ENCODE measurements around the gene LRP1B.

Gene LRP1B

DNA sequence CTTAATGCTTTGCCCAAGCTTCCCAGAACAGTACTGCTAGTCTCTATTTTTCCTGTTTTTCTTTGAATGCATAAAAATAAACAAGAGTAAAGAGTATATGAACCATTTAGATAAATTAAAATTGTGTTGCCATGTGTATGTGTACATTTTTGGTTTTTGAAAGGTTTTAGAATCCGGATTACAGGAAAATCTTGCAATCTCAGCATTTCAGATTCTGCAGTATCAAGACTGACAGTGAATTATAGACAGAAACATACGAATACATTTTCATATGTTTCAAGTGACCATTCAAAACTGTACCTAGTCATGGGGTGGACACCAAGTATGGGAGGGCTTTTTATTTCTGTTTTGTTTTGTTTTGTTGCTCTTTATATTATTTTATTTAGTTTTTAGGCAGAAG, 604.1 kb downstream of the LRP1B start:
- TF ChIP-seq, protein P1, sequence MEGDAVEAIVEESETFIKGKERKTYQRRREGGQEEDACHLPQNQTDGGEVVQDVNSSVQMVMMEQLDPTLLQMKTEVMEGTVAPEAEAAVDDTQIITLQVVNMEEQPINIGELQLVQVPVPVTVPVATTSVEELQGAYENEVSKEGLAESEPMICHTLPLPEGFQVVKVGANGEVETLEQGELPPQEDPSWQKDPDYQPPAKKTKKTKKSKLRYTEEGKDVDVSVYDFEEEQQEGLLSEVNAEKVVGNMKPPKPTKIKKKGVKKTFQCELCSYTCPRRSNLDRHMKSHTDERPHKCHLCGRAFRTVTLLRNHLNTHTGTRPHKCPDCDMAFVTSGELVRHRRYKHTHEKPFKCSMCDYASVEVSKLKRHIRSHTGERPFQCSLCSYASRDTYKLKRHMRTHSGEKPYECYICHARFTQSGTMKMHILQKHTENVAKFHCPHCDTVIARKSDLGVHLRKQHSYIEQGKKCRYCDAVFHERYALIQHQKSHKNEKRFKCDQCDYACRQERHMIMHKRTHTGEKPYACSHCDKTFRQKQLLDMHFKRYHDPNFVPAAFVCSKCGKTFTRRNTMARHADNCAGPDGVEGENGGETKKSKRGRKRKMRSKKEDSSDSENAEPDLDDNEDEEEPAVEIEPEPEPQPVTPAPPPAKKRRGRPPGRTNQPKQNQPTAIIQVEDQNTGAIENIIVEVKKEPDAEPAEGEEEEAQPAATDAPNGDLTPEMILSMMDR (IDR thresholded peaks at IDR 0.05; ENCODE audit: control insufficient read depth, extremely low read depth, insufficient read depth), result no peak
- no peak overlapping the region for H3K4me3 ChIP-seq (ENCODE audit: low read depth, low read length)
- no peak for DNase-seq (ENCODE audit: low read depth)

DNA sequence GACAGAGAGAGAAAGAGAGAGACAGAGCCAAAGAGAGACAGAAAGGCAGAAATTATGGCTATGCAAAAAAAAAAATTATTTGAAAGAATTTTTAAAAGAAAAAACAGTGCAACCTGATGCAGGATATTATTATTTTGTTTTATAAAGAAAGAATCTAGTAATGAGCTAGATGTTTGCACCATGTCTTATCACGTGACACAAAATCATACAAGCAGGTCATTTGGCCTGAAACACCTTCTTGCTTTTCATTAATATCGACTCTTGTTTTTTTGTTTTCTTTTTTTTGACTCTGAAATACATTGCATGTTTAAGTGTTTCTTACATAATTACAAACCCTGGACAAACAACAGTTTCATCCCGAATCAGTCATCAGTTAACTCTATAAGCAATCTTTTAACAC, 606.0 kb downstream of the LRP1B start:
- H3K4me3 ChIP-seq (ENCODE audit: low read depth, low read length), result no peak overlapping the region
- TF ChIP-seq, protein P1 (IDR thresholded peaks at IDR 0.05; ENCODE audit: control insufficient read depth, extremely low read depth, insufficient read depth), result no peak
- DNase-seq (ENCODE audit: low read depth), result no peak

DNA sequence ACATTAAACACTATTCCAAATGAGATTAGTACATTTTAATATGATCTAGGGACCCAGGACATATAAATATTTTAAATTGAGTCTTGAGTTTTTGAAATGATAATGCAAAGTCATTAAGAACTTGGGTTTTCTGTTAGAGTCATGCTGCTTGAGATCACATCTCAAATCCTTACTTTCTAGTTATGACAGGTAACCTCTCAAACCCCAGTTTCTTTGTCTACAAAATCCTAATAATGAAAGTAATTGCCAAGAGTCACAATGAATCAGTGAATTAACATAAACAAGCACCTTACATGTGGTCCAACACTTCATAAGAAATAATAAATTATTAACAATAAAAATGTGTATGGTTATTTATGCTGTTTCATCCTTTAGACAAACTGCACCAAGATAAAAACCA, 607.6 kb downstream of the LRP1B start:
- TF ChIP-seq, protein P1 (IDR thresholded peaks at IDR 0.05; ENCODE audit: control insufficient read depth, extremely low read depth, insufficient read depth), result no peak
- DNase-seq (ENCODE audit: low read depth), result no peak
- H3K4me3 ChIP-seq (ENCODE audit: low read depth, low read length), result no peak overlapping the region

DNA sequence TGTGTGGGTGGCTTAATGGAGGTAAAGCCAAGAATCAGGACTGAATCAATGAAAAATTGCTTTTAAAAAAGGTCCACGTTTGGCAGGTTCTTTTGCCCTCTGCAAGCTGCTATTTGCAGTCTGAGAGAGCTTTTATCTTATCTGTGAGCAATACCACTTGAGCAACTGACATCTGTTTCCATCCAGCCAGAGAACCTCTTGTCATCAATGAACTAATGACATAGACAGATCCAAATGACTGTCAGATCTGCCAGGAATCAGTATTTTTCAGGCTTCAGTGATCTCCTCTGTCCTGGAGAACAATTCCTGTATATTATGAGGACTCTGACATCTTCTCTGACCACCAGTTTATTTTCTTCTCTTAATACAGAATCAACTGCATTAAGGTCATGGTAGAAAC, 608.1 kb downstream of the LRP1B start:
- TF ChIP-seq, protein P1 (IDR thresholded peaks at IDR 0.05; ENCODE audit: control insufficient read depth, extremely low read depth, insufficient read depth), result no peak
- H3K4me3 ChIP-seq (ENCODE audit: low read depth, low read length), result no peak overlapping the region
- no peak for DNase-seq (ENCODE audit: low read depth)

DNA sequence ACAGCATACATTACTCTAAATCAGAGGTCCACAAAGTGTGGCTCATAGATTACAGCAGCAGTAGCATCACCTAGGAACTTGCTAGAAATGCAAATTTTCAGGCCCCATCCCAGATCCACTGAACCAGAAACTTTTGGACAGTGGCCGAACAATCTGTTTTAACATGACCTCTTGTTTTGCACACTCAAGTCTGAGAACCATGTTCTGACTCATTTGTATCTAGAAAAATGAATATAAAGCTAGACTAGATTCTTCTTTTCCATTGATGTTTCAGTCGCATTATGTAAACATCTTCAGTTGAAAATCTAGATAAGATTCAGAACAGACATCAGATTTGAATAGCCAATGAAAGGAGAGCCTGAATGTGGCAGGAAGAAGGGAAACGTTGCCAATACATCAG, 608.8 kb downstream of the LRP1B start:
- no peak for DNase-seq (ENCODE audit: low read depth)
- H3K4me3 ChIP-seq (ENCODE audit: low read depth, low read length), result no peak overlapping the region
- TF ChIP-seq, protein P1 (IDR thresholded peaks at IDR 0.05; ENCODE audit: control insufficient read depth, extremely low read depth, insufficient read depth), result no peak

DNA sequence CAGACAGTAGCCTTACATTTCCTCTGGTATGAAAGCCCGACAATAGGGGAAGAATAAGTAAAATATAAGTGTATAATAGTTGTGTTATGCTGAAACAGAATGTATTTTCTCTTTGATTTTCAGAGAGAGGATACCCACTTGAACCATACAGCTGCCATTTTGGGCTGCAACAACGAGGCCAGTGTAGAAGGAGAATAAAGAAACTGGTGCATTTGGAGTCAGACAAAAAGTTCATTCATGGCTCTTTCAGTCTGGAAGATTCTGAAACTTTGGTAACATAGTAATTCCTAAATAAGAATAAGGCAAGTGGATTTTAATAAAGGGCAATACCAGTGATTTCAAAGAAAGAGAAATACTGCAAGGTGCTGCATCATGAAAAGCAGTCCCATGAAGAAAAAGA, 610.9 kb downstream of the LRP1B start:
- no peak for DNase-seq (ENCODE audit: low read depth)
- no peak overlapping the region for H3K4me3 ChIP-seq (ENCODE audit: low read depth, low read length)
- TF ChIP-seq, protein P1 (IDR thresholded peaks at IDR 0.05; ENCODE audit: control insufficient read depth, extremely low read depth, insufficient read depth), result no peak

DNA sequence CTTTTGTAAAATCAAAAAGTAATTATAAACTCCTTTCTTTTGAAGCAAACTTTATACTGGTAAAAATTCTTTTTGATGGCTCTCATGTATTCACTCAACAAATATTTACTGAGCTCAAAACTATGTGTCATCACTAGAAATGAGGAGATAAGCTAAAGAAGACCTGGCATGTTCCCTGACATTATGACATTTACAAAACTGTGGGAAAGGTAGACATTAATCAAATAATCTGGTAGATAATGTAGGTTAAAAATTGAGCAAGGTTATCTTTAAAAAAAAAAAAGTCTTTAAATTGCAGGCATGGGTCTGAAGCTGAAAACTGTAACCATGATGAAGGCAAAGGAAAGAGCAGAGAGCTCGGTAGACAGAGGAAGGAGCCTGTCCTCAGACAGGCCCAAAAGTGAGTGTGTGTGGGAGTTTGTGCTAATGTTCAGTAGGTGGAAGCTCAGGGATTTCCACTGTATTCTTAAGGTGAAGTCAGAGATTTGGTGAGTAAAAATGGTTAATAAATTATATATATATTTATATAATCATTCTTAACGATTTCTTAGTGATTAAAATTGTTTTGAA, 612.9 kb downstream of the LRP1B start:
- no peak overlapping the region for H3K4me3 ChIP-seq (ENCODE audit: low read depth, low read length)
- peak; percentile 77 for DNase-seq (ENCODE audit: low read depth)
- TF ChIP-seq, protein P1 (IDR thresholded peaks at IDR 0.05; ENCODE audit: control insufficient read depth, extremely low read depth, insufficient read depth), result no peak

Measured in LNCaP clone FGC (cell line).